GM18868 (cell line): ENCODE data around the gene CCNL1.
"Not testable (repeated sequence)": the region's sequence is repeated elsewhere in the genome, so short reads cannot be mapped to it uniquely, and the experiment has no call there.

Source experiments
- ATAC-seq: cut with Tn5 transposase; IDR thresholded peaks from one replicate; pipeline ENCODE4 v1.9.1; 2021; ENCODE audit warnings: mild to moderate bottlenecking, moderate library complexity; ENCODE audit not compliant: unreplicated experiment

CCNL1 gene

DNA sequence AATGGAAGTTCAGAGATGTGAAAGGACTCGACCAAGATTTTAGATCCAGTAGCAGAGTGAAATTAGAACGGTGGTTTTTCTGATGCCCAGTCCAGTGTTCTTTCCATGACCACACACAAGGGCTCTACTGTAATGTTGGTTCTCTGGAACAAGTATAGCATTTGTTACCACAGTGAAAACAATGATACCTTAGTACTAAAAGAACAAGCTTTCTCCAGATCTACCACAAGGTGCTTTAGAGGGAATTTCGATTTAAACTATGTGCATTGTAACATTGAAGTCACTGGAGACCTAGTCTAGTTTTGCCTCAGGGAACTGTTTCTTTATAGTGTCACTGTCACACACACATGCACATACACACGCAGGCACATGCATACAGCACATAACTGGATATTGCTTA lies 12.8 kb upstream of the CCNL1 start:
- no peak for ATAC-seq

DNA sequence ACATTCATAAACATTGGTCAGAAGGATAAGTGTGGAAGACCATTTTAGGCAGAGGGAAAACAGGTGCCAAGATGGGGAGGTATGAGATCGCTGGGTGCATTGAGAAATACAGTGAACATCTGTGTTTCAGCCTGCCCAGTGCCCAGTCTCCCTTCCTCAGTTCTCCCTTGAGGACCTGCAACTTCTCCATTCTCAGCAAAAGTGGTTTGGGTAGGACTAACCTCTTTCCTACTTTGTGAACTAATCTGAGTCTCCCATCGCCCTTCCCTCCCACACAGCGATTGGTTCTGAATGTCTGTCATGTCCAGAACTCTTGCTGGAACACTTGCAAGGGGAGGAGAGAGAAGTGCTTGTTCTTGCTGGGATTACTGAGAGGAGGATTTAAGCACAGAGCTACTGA lies 10.9 kb upstream of the CCNL1 start:
- ATAC-seq, result no peak

DNA sequence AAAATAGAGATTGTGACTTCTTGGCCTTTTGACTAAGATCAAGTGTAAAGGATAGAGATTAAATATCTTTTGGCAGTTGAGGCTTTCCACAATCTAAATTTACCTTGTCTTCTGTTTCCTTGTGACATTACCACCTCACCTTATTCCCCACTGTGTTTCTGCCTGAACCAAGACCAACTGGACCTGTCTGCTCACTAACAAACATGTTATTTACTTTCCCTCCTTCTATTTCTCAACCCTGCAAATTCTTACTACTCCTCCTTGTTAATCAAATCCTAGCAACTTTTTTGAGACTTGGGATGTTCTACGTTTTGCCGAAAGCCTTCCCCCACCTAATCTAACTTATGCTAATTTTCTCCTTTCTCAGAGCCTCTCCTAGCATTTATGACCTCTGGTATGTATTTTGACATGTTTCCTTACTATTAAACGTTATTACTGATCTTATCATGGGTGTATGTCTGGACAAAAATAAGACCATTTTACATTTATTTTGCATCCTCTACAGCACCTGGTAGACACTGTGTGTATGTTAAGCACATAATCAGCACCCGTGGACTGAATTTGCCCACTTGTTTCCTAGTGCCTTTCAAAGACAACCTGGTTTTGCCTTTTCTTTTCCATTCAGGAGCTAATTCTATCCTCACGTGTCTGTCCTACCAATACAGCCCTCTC lies 7.6 kb upstream of the CCNL1 start:
- no peak for ATAC-seq

DNA sequence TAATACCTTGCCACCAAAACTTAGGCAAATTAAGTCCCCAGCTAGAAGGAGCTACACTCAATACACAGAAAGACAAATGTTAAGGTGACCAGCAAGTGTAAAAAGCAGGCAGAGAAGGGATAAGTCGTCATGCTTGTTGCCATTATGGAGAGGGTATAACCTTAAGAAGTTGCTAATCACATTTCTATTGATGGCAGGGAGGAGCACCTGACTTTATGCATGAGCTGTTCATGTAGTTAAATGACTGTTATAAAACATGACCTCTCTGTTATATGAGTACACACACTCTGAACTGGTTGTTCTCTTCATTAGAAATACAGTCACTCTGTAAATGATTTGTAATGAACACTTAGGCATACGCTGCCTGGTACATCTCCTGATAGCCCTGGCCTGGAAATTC lies 6.6 kb upstream of the CCNL1 start:
- peak; percentile 91 for ATAC-seq

DNA sequence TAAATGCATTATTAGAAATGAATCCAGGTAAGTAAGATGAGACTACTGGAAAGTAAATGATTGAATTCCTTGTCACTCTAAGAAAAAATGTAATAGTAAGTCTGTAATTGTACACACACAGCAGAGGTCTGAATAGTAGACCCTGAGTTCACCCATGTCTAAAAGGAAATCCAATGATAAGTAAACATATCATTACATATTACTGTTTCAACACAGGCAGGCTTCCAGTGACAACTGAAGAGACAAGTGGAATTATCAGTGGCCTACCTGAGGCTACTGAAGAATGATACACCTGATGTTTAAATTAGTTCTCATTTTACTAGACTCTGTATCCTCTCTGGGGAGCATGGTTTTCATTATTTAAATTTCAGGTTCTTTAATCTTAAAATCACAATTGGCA lies 6.2 kb upstream of the CCNL1 start:
- ATAC-seq, result peak; percentile 6

DNA sequence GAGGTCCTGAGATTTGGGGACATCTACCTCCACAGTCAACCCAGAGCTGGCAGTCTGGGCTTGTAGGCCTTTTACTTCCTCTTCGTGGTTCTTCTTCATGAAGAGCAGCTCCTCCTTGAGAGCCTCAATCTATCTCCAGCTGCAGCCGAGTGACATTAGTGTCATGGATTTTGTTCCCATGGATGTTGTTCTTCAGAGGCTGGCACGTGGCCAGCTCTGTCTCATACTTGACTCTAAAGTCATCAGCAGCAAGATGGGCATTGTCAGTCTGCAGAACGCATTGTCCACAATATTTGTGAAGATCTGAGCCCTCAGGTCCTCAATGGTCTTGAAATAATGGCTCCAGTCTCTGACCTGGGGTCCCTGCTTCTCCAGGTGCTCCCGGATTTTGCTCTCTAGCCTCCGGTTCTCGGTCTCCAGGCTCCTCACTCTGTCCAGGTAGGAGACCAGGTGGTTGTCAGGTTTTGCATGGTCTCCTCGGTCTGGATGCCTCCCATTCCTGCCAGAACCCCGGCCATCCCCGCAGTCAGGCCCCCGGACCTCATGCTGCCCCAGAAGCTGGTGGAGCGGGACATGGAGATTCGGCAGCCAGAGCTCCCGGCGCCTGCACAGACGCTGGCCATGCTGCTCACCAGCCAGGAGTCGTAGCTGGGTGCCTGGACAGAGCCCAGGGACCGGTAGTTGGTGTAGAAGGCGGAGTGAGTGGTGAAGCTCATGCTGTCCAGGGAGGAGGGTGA lies 3.4 kb upstream of the CCNL1 start:
- ATAC-seq, result no peak

DNA sequence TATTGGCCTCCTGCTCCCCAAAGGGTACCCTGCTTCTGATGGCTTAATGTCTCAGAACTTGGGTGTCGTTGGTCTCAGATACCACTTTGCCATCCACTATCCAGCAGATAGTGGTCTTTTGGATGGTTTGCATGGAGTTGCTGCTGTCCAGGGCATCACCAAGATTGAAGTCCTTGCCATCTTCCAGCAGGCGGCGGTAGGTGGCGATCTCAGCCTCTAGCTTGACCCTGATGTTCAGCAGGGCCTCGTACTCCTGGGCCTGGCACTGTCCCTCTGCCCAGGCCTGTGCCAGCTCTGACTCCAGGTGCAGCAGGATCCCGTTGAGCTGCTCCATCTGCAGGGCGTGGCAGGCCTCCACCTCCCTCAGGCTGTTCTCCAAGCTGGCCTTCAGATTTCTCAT lies 2.7 kb upstream of the CCNL1 start:
- not testable (repeated sequence) for ATAC-seq

DNA sequence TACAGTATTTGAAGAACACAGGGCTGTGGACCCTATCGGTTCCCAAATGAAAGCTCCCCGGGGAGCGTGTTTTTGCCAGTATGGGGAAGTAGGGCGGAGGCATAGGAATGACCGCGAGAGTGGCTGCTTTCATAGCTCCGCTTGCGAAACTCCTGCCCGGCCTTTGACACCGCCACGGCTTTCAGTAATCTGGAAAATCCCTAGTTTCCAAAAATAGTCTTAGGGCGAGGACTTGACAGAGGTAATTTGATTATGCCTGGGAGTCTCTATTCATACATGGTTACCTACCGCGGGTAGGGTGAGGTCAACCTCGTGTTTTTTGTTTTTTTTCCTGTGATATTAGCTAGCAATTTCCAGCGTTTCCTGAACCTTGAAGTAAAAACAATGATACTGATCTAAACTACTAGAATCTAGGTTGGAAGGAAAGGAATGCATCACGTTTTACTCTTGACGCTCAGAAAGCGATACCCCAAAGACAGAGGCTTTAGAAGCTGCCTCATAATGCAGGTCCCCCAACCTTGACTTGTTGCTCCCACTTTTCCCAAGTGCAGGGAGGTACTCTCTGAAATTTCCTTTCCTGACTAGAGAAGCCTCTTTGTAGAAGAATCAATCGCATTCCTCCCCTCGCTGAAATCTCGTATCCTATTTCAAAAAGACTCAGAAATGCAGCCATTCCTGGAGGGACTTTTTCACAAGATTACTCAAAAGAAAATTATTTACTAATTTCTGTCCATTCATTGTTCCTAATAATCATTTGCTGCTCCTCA lies 894 bp upstream of the CCNL1 start:
- ATAC-seq, result peak; percentile 36

DNA sequence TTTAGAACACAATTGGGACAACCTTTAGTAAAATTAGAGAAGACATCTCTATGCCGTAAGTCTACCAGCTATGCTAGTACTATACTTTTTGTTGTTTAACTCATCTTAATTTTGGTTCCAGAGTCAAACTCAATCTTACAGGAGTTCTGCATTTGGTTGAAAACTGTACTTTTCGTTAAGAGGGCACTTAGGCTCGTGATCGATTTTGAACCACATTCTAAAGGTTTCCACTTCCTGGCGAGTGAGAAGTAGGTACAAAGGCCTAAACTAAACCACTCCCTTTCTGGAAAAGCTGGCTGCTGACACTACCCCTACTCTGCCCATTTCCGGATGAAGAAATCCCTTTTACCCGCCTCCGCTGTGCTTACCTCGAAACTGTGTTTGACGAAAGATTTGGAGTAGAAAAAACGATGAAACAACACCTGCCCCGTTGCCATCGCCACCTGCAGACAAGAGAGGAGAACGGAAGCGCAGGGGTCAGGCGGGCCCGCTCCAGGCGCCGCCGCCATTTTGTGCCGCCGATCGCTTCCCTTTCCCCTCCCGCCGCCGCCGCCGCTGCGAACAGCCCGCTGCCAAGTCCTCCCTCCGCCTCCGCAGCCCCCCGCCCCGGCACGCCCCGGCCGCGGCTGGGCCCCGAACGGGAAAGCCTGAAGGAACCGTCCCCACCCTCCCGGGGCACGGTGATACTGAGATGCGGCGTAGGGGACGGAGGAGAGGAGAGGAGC lies 748 bp downstream of the CCNL1 start:
- ATAC-seq, result peak; percentile 51

DNA sequence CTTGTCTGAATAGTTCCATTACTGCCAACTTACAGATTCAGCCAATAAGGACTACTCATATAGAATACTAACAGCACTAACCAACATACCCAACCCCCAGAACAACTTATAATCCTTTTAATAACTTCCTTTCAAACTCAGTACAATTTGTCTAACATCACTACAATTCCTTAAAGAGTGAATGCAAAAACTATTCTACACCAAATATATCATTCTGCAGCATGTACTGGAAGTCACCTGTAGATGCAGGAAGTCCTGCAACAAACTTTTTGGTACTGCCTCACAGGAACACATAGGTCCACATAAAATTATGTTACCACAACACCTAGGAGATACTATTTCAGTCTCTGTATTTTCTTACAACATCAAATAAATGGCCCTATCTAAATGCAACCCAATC lies 2.1 kb downstream of the CCNL1 start:
- no peak for ATAC-seq

DNA sequence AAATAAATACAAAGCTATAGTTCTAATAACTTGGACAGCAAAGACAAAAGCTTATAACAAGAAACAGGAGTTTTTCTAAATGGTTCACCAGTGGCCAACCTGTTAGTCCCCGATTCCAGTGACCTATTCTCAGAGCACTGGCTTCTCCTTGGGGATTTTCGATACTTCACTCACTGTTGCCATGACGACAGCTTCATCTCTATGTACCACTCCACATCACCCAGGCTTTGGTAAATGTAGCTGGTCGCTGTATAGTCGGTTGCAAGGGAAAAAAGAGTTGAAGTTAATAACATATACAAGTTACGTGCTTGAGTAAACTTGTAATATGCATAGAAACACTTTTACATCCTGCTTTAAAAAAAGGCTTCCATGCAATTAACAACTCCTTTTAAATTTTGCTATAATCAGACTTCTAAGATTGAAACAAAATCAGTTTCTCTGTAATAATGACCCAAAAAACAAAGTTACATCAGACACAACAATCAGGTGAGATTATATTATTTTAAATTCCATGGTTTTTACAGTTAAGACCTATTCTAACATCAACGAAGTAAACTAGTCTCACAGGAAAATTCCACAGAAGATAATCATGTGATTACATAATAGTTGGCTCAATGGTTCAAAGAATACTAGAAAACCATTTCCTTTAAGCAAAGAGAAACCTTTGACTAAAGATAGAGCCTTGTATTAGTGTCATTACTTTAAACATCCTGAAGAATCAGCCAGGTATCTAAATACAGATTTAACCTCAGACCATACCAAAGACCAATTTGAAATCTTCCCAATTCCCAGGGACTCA lies 2.9 kb downstream of the CCNL1 start:
- ATAC-seq, result no peak

DNA sequence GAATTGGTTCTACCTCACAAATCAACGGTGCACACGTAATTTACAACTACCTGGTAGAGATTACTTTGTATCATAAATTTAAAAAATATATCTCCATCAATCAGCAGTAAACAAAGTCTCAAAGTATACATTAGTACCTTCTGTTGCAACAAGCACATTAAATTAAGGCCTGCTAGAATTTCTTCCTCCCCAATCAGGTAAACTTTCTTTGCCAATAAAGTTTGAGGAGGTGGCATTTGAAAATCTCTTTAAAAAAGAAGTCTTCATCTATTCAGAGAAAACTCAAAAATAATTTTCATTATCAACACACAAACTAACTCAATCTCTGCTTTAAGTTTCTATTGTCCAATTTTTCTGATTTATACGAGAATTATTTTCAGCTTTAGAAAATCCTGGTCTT lies 4.4 kb downstream of the CCNL1 start:
- ATAC-seq, result no peak

DNA sequence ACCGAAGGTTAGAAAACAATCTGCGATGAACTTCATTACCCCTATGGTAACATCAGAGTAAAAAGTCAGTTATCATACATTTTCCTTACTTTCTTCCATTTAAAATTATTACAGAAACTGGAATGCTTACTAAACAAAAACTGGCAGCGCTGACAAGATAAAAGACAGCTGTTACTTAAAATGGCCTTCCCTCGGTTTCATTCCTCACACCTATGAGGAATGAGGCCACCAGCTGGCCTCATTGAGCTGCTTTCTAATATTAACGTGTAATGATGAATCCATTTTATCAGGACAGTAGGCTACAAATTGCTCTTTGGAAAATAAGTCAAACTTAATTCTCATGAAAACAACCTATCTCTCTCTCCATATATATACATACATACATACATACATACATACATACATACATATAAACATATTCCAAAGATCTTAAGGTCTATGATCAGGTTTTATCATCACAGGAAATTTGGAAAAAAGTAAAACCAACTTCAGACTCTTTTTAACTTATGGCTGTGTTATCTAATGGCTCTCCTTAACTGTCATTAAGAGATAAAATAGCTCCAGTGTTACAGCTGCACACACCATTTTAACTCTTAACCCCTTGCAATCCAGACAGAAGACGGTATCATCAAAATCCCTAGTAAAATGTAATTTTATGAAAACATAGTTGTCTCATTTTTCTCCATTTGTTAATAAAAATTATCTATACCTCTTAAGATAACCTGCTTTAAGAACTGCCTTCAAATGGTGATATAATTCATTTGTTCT lies 5.2 kb downstream of the CCNL1 start:
- no peak for ATAC-seq

DNA sequence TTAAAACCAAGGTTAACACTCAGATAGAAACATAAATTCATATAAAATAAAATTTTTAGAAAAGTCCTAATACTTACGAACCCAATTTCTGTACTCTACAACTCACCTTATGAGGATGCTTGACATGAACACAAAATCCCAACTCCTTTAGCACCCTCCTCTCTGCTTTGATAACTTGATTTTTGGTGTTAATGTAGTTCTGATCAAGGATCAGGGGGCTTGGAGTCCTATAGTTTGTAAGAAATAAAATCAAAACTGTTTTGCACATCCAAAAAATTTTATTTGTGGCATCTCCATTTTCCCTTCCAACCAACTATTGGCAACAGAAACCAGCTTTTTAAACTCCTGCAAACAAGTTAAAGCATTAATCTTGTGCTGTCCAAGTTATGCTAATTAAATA lies 7.0 kb downstream of the CCNL1 start:
- ATAC-seq, result no peak

DNA sequence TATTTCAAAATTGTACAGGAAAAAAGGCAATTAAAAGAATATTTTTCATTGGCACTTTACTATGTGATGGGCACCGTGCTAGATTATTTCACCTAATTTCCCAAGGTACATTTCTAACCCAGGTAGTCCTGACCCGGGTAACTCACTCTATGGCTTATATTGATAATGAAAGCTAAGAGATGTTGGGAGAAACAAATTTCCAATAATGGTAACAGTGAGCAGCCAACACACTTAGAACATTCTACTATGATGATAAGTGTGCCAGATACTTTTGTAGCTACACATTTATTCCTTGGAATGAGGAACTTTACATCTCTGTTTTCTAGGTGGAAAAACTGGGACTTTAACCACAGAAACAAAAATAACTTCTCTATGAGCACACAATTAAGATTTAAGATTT lies 7.5 kb downstream of the CCNL1 start:
- ATAC-seq, result no peak

DNA sequence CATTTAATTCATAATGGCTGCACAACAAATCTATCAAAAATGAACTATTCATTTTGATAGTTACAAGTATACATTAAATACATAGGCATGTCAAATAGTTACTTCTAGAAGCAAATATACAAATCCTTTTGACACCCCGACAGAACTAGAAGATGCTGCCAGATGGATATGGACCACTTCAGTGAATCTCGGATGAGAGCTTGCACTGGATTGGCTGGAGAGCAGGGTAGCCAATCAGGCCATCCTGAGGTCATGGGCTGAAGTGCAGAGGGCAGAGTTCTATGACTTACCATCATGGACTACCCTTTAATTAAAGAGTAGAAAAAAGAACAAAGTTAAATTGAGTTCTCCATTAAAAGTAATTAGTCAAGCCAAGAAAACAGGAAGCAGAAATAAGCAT lies 8.3 kb downstream of the CCNL1 start:
- ATAC-seq, result no peak

DNA sequence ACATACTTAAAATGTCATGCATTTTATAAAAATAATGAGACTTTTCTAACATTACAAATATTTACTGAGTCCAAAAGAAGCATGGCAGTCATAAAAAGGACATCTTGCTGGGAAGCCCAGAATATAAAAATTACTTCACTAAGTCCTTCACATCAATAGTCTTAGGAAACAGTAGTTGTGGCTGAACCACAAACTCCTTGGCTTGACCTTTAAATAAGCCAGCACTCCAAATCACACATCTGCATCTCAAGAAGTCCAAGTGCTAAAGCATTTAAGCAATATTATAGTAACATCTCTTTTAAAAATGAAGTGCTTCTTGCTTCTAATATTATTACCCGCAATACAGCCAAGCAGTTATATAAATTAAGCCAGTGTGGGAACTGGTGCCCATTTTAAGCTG lies 8.8 kb downstream of the CCNL1 start:
- ATAC-seq, result no peak

DNA sequence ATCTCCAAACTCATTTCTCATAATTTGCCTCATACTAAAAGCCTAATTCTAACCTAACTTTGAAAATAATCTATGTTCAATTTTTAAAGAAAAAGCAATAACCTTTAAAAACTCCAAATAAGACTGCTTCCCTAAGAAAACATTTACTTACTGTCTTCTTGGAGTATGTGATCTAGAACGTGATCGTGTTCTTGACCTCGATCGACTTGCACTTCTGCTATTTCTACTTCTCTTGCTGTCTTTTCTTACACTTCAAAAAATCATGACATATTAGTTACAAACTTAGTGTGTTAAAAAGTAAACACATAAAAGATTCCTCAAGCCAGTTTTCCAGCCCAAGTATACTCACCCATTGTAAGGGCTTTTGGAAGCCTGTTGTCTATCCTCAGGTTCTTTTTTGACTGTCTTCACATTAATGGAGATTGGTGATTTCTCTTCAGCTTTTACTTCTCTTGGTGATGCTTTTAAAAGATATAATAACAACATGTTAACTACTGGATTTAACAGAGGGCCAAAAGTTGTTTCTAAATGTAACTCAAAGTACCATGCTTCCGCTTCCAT lies 10.7 kb downstream of the CCNL1 start:
- no peak for ATAC-seq

DNA sequence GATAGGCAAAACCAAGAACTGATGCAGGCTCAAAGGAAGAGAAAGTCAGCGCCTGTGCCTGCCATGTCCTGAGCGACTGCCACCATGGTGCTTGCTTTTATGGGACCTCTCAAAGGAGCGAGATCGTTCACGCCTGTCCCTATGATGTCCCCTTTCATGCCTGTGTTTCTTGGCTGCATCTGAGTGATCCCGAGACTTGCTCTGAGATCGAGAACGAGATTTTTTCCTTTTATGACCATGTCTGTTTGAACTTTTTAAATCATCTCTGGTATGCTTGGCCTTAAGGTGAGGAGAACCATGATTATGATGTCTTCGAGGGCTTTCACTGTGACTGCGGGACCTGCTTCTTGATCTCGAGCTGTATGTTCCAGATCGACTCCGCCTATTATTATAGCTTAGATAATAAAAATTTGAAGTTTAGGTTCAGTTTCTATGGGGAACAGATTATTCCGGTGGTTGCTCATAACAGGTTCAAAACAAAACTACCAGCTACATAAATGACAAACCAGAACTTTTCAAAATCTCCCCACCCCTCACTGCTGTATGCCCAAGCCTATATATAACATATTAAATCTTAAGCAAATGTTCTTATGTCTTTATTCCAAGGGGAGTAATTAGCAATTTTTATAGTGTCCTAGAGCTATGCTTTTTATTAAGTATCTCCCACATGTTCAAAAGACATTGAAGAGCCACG lies 11.6 kb downstream of the CCNL1 start:
- peak; percentile 67 for ATAC-seq
